Islet precursor cell (in vitro differentiated cells): ENCODE results near the gene NR2E1.

Experiments
- DNase-seq: peaks from one replicate; pipeline ENCODE4 v3.0.0-alpha.2; 2018

Gene NR2E1

GRCh38 chr6:108171918-108172516 lies 6.2 kb downstream of the NR2E1 start:
- no peak for DNase-seq

GRCh38 chr6:108174371-108175175 lies 8.8 kb downstream of the NR2E1 start:
- DNase-seq = peak; percentile 88

GRCh38 chr6:108175176-108175591 lies 9.4 kb downstream of the NR2E1 start:
- DNase-seq = no peak

GRCh38 chr6:108175592-108176279 lies 9.9 kb downstream of the NR2E1 start:
- DNase-seq = no peak

- no peak for DNase-seq
Observed at GRCh38 chr6:108176281-108177089, 10.7 kb downstream of the NR2E1 start.

- peak; percentile 22 for DNase-seq
Observed at GRCh38 chr6:108179741-108180140, 13.9 kb downstream of the NR2E1 start.

GRCh38 chr6:108180266-108180665 lies 14.4 kb downstream of the NR2E1 start:
- no peak for DNase-seq

GRCh38 chr6:108180776-108181175 lies 15.0 kb downstream of the NR2E1 start:
- DNase-seq = no peak

GRCh38 chr6:108186226-108186625 lies 20.4 kb downstream of the NR2E1 start:
- DNase-seq = peak; percentile 1

- peak; percentile 22 for DNase-seq
Observed at GRCh38 chr6:108187519-108187918, 21.7 kb downstream of the NR2E1 start.

GRCh38 chr6:108193131-108193530 lies 27.3 kb downstream of the NR2E1 start:
- peak; percentile 21 for DNase-seq

- DNase-seq = no peak
Observed at GRCh38 chr6:108193835-108194234, 28.0 kb downstream of the NR2E1 start.

GRCh38 chr6:108194503-108194902 lies 28.7 kb downstream of the NR2E1 start:
- DNase-seq = peak; percentile 21

GRCh38 chr6:108195209-108195608 lies 29.4 kb downstream of the NR2E1 start:
- DNase-seq = peak; percentile 42

- no peak for DNase-seq
Observed at GRCh38 chr6:108198761-108199498, 33.1 kb downstream of the NR2E1 start.

GRCh38 chr6:108200186-108200585 lies 34.4 kb downstream of the NR2E1 start:
- DNase-seq = no peak

- no peak for DNase-seq
Observed at GRCh38 chr6:108200631-108201030, 34.8 kb downstream of the NR2E1 start.

GRCh38 chr6:108203189-108204112 lies 37.6 kb downstream of the NR2E1 start:
- DNase-seq = peak; percentile 3

GRCh38 chr6:108207013-108207412 lies 41.2 kb downstream of the NR2E1 start:
- no peak for DNase-seq

- DNase-seq = no peak
Observed at GRCh38 chr6:108209738-108210137, 43.9 kb downstream of the NR2E1 start.

- DNase-seq = no peak
Observed at GRCh38 chr6:108210556-108210955, 44.7 kb downstream of the NR2E1 start.
